Stimulated activated CD4-positive, alpha-beta T cell treated with anti-CD3 and anti-CD28 coated beads, TNF-alpha, amount 100 ng/mL, for 4 hours (primary cell): ENCODE measurements around the gene MYO5B.

Experiments used
- DNase-seq, 3 experiments: peaks; one replicate each; pipeline ENCODE4 v3.0.0-alpha.2; 2020; ENCODE audit warnings: low read depth in 3 of 3

Gene MYO5B

DNA sequence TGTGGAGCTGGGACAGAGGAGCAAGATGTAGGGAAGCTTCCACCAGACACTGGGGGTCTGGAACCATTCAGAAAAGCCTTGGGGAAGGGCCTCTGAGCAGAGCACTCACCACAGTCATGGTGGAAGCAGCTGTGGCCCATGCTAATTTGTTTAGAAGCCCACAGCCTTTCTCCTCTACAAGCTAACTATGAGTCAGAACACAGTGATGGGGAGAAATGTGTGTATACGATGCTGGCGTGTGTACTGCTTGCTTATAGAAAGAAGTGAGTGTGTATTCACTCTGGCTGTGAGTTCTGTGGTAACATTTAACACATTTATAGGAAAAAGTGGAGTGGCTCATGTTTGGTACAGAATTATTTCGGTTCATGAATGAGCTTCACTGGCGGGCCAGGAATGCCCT is 224.6 kb downstream of the MYO5B start:
- no peak for DNase-seq

GRCh38 chr18:49968644-49969309 is 226.2 kb downstream of the MYO5B start:
- DNase-seq: no peak

DNA sequence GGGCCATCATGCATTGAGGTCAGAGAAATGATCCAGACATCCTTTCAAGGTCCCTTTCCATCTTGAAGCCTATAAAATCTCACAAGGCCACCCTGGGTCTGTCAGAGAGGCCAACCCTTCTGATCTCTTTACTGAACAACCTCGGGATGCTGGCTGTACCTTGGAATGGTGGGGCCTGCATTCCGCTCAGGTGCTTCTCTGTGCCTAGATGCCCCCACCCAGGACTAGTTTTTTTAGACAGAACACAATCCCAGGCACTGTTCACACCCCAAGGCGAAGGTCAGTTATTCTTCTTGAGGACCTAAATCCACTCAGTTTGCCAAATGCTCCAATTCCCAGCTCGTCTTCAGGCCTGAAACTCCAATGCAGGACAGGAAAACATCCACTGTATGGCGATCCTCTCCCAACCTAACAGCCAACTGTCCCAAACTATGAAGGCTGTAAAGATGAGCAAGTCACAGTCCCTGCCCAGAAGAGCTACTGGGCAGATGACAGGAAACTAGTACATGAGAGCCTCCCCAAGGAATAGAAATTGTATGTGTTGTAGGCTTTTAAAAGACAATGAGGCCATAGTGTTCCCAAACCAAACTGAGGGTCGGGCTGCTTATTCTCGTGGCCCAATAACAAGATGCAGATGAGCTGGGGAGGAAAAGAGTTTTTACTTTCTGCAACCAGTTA is 227.2 kb downstream of the MYO5B start:
- no peak for DNase-seq

DNA sequence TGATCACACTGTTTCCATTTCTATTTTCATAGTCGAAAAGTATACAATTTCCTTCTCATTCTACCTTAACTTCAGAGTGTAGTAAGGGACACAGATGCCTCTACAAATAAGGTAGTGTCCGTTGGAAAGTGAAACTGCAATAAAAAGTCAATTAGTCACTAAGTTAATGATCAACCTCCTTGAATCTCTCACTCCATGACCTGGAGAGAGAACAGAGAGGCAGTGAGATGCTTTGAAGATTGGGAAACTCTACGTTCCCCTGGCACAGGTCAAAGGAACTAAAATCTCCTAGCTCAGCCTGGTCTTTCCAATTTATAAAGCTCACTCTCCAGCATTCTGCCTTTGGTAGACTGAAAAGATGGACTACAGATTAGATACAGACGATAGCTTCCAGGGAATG is 227.8 kb downstream of the MYO5B start:
- no peak for DNase-seq

- no peak for DNase-seq
Measured at GRCh38 chr18:49966090-49966489, 228.9 kb downstream of the MYO5B start.

- DNase-seq: no peak
Measured at GRCh38 chr18:49963217-49963616, 231.7 kb downstream of the MYO5B start.

- DNase-seq: no peak
Measured at GRCh38 chr18:49961271-49961670, 233.7 kb downstream of the MYO5B start.

GRCh38 chr18:49960376-49960775 is 234.6 kb downstream of the MYO5B start:
- no peak for DNase-seq

DNA sequence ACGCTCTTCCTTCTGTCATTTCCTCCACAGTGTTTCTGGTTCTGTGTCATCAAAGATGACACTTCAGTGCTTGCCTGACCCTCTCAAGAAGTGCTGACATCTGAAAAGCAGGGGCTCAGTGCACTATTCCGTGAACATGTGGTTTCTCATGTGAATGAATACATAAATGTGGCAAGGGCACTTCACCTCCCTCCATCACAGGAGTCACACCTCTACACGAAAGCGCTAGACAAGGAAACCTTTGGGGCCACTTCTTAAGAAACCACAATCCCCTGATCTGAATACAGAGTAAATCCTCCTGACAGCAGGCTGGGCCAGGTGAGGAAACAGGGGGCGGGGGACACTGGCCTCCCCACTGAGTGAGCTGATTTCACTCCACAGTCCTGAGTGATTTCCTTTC is 235.8 kb downstream of the MYO5B start:
- no peak for DNase-seq

- no peak for DNase-seq
Measured at GRCh38 chr18:49955263-49955662, 239.7 kb downstream of the MYO5B start.

DNA sequence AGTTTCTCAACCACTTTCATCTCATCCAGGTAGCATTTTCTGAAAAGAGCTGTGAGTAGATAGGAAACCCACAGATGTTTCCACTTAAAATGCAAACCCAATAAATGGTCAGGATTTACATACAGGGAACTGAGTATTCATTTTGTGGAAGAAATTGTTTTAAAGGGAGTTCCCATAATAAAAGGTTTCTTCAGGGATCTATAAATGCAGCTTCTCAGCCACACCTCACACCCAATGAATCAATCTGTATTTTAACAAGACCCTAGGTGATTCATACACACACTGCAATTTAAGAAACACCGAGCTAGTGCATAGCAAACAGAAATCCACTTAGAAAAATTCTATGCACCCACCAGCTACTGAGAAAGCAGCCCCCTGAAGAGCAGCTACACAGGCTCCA is 241.6 kb downstream of the MYO5B start:
- no peak for DNase-seq

DNA sequence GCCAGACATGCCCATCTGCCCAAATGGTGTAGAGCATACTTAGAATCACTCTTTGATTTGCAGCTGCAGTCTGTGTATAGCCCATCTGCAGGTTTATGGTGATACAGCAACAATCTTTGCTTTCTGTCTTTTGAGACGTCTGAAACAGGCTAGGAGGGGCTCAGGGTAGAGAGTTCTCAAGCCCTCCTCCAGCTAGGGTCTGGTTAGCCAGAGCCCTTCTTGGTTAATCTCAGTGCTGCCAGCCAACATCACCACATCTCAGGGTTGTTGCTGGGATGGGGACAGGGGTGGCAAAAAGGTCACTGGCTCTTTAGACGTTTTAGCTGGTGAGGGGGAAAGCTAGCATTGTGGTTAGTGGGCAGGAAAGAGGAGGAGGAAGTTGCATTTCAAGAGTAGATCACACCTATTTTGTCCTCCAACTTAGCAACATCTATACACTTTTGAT is 245.0 kb downstream of the MYO5B start:
- DNase-seq: no peak

- no peak for DNase-seq
Measured at GRCh38 chr18:49948975-49949374, 246.0 kb downstream of the MYO5B start.

- no peak for DNase-seq
Measured at GRCh38 chr18:49944663-49945062, 250.3 kb downstream of the MYO5B start.

GRCh38 chr18:49936821-49937220 is 258.1 kb downstream of the MYO5B start:
- no peak for DNase-seq

DNA sequence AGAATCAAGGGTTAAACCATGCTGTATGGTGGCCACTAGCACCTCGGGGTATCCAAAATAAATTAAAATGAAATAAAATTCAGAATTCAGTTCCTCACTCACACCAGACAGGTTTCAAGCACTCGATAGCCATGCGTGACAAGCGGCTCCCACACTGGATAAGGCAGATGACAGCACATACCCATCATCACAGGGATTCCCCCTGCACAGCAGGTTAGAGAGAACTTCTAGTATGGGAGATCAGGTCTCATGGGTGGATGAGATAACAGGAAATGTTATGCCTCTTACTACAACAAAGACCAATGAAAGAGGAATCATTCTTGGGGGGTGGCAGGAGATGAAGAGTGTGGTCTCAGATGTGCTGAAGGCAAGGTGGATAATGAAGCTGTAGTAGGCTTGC is 259.7 kb downstream of the MYO5B start:
- no peak for DNase-seq

GRCh38 chr18:49934457-49934856 is 260.5 kb downstream of the MYO5B start:
- no peak for DNase-seq

DNA sequence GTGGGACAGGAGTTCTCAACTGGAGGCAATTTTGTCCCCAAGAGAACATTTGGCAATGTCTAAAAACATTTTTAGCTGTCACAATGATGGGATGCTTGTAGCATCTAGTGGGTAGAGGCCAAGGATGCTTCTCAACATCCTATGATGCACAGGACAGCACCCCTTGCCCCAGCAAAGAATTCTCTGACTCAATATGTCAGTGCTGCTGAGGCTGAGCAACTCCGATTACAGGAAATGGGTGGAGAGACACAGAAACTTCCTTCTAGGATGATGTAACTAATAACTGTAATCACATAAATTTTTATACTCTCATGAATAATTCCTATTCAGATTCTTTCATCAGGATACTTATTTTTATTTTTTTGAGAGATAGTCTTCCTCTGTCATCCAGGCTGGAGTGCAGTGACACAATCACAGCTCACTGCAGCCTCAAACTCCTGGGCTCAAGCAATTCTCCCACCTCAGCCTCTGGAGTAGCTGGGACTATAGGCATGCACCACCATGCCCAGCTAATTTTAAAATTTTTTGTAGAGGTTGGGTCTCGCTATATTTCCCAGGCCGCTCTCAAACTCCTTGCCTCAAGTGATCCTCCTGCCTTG is 261.3 kb downstream of the MYO5B start:
- no peak for DNase-seq

- DNase-seq: no peak
Measured at GRCh38 chr18:49931760-49932159, 263.2 kb downstream of the MYO5B start.

DNA sequence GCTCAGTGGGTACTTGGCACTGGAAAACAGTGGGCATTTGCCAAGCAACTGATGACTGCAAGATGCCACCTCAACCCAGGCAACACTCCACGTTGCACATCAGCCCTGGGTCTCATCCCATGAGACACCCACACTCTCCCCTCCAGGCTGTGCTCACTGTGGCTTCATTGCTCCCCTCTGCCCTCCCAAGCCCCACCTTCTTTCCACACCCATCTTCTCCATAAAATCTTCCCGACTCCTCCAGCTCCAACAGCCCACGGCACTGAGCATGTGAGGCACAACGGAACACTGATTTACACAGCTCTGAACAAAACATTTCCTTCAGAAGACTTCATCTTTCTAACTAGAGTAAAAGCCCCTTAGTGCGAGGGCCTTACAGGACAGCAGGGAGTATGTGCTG is 263.8 kb downstream of the MYO5B start:
- DNase-seq: no peak

GRCh38 chr18:49926106-49926745 is 268.7 kb downstream of the MYO5B start:
- no peak for DNase-seq

- no peak for DNase-seq
Measured at GRCh38 chr18:49924293-49924983, 270.5 kb downstream of the MYO5B start.
